ENCODE results near the gene PTPN23.
"Not testable (repeated sequence)": the region's sequence is repeated elsewhere in the genome, so short reads cannot be mapped to it uniquely, and the experiment has no call there.

The PTPN23 gene

GRCh38 chr3:47380601-47381316 lies at the start of gene PTPN23:
Gene PTPN23 (plus strand): TSS chr3:47381021. CDS start chr3:47381097, 76 bp downstream.
- DNase-seq, result peak; percentile 98 to 99

GRCh38 chr3:47333907-47334306 lies 46.9 kb upstream of the PTPN23 start:
- no peak for DNase-seq

GRCh38 chr3:47337656-47338055 lies 43.2 kb upstream of the PTPN23 start:
- no peak for DNase-seq

- DNase-seq, result no peak
Measured at GRCh38 chr3:47339951-47340350, 40.9 kb upstream of the PTPN23 start.

GRCh38 chr3:47340866-47341265 lies 40.0 kb upstream of the PTPN23 start:
- DNase-seq, result no peak

- no peak for DNase-seq
Measured at GRCh38 chr3:47342151-47342550, 38.7 kb upstream of the PTPN23 start.

GRCh38 chr3:47342812-47343211 lies 38.0 kb upstream of the PTPN23 start:
- no peak for DNase-seq

GRCh38 chr3:47343471-47343971 lies 37.3 kb upstream of the PTPN23 start:
- no peak for DNase-seq

- no peak for DNase-seq
Measured at GRCh38 chr3:47344971-47345370, 35.9 kb upstream of the PTPN23 start.

- DNase-seq, result no peak
Measured at GRCh38 chr3:47347217-47347801, 33.5 kb upstream of the PTPN23 start.

GRCh38 chr3:47348411-47349154 lies 32.2 kb upstream of the PTPN23 start:
- DNase-seq, result no peak

- no peak for DNase-seq
Measured at GRCh38 chr3:47355010-47355409, 25.8 kb upstream of the PTPN23 start.

GRCh38 chr3:47356201-47356600 lies 24.6 kb upstream of the PTPN23 start:
- no peak for DNase-seq

- no peak for DNase-seq
Measured at GRCh38 chr3:47359323-47359722, 21.5 kb upstream of the PTPN23 start.

- DNase-seq, result peak in 1 of 2 donors; percentile 21
Measured at GRCh38 chr3:47360110-47360517, 20.7 kb upstream of the PTPN23 start.

- no peak for DNase-seq
Measured at GRCh38 chr3:47362701-47363100, 18.1 kb upstream of the PTPN23 start.

GRCh38 chr3:47365213-47366153 lies 15.3 kb upstream of the PTPN23 start:
- DNase-seq, result no peak

- no peak for DNase-seq
Measured at GRCh38 chr3:47366833-47367232, 14.0 kb upstream of the PTPN23 start.

GRCh38 chr3:47367631-47368030 lies 13.2 kb upstream of the PTPN23 start:
- DNase-seq, result no peak

- DNase-seq, result not testable (repeated sequence)
Measured at GRCh38 chr3:47370020-47370419, 10.8 kb upstream of the PTPN23 start.

- DNase-seq, result peak; percentile 46 to 49
Measured at GRCh38 chr3:47370887-47371697, 9.7 kb upstream of the PTPN23 start.

GRCh38 chr3:47374587-47374986 lies 6.2 kb upstream of the PTPN23 start:
- no peak for DNase-seq

All from stimulated activated CD4-positive, alpha-beta T cell treated with anti-CD3 and anti-CD28 coated beads, Interleukin-2, amount 100 ng/mL, for 24 hours (primary cell).